IMR-90 (cell line): ENCODE data around the gene CDY2B. TPM values are rescaled to one million over a fixed set of nuclear protein-coding genes. Genes with fewer than 3 reads are reported as not detected.

Experiments
- polyA plus RNA-seq, 3 experiments: library from polyadenylated mRNA; depleted of rRNA; stranded (reverse); fragments of >200 nt; gene quantifications; 2 replicates each; pipeline ENCODE4 v1.2.3, GENCODE V29; 2012; ENCODE audit warnings: low replicate concordance in 1 of 3
- total RNA-seq: library from RNA; depleted of rRNA; stranded (reverse); fragments of >200 nt; gene quantifications from 2 replicates; pipeline ENCODE4 v1.2.3, GENCODE V29; 2012; rRNA removed

Gene CDY2B
- total and polyA plus RNA-seq, 2 of the 4 experiments (the other 2 are of a cell fraction): not detected

Other genes starting within 250 kb of the CDY2B start
- gene CDY2A, start 145.6 kb upstream of the CDY2B start, total RNA-seq: not detected in 2 replicates
- not detected in 2 replicates for gene CDY2A, start 145.6 kb upstream of the CDY2B start, polyA plus RNA-seq (2012; rRNA removed)